GM19351 (cell line): ENCODE data around the gene DIP2C.
"Not testable (repeated sequence)": the region's sequence is repeated elsewhere in the genome, so short reads cannot be mapped to it uniquely, and the experiment has no call there.

Experiments
- ATAC-seq: cut with Tn5 transposase; IDR thresholded peaks from one replicate; pipeline ENCODE4 v1.9.1; 2021; ENCODE audit warnings: mild to moderate bottlenecking, moderate library complexity; ENCODE audit not compliant: unreplicated experiment

The DIP2C gene

GRCh38 chr10:543862-544822 lies 145.3 kb downstream of the DIP2C start:
- ATAC-seq, result no peak

- ATAC-seq, result no peak
These were observed 146.3 kb downstream of the DIP2C start for GRCh38 chr10:543131-543530.

DNA sequence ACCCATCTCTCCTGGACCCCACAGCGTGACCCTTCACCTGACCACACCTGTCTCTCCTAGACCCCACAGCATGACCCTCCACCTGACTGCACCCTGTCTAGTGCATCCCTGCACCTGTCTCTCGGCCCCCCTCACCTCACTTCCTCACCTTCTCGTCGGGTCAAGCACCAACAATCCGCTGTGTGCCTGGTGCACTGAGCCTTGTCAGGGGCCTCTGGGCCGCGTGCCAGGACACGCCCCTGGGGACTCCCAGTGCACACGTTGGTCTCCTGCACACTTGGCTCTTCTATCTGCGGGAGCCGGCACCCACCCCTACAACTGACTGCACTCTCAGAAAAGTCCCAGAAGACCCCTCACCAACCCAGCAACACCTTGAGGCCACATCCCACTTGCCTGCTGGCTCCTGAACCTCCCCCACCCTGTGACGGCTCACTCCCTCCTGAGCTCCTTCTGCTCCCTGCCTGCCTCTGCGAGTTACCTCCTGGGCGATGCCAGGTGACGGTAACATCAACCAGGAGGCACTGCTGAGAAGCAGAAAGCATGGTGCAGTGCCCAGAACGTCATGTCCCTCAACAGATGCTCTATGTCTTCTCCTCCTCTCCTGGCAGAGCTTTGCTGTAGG lies 147.6 kb downstream of the DIP2C start:
- ATAC-seq, result no peak

- no peak for ATAC-seq
These were observed 148.4 kb downstream of the DIP2C start for GRCh38 chr10:541041-541440.

DNA sequence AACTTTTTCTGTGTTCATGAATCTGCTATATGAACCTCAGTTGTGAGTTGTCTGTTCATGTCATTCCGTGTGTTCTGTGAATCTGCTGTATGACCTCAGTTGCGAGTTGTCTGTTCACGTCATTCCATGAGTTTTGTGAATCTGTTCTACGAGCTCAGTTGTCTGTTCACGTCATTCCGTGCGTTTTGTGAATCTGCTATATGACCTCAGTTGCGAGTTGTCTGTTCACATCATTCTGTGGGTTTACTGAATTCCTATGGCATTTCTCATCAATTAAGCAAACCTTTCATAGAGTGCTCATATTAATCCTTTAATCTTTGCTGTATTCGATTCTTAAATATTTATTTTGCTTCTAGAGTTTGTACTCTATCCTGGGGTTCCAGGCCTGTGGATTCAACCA lies 150.6 kb downstream of the DIP2C start:
- ATAC-seq, result no peak

- no peak for ATAC-seq
These were observed 152.5 kb downstream of the DIP2C start for GRCh38 chr10:536935-537334.

GRCh38 chr10:536371-536925 lies 153.0 kb downstream of the DIP2C start:
- ATAC-seq, result no peak

- no peak for ATAC-seq
These were observed 153.5 kb downstream of the DIP2C start for GRCh38 chr10:535952-536351.

DNA sequence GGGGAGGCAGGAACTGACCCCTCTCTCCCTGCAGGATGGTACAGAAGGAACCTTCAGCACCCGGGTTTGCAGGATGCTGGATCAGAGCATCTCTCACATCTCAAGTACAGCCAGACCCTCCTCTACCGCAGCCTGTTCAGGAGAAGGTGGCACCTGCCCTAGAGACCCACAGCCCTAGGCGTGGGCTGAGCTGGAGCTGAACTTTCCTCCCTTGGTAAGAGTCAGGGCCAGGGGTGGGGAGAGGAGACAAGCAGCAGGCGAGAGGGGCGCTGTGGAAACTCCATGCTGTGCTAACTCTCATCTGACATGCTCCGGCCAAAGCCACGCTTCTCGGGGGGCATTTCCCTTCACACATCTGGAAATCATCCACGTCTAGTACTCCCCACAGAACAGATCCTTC lies 154.4 kb downstream of the DIP2C start:
- ATAC-seq, result no peak

DNA sequence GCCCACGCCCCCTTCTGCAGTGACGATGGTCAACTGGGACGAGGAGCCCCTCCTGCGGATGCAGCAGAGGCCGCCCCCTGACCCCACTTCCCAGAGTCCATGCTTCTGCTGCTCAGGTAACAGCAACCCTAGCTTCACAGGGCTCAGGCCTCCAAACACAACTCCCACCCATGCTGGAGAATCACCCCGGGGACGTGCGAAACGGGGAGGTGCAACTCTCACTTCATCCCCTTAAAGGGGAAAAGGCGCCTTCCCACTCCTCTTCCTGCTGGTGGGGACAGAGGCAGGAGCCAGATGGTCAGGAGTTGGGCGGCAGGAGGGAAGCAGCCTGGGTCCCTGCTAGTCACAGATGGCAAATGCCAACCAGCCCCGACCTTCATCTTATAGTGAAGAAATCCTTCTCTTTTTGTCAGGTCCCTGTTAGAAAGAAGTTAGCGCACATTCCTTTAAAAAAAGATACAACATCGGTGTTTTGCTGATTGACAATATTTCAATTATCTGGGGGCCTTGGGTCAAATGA lies 155.4 kb downstream of the DIP2C start:
- no peak for ATAC-seq

DNA sequence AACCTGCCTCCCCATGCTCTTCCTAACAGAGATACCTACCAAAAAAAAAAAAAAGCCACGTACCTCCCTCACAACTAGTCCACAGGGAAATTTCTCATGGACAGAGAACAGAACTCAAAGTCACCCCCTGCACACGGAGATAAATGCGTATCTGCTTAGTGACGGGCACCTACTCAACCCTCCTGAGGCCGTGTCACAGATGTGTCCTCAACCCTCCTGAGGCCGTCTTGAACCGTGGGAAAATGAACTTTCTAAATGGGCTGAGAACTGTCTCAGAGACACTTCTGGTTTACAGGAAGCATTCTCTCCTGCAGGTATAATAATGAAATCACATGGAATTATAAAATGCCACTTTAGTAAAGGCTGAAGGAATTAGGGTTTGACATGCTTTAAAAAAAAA lies 155.9 kb downstream of the DIP2C start:
- no peak for ATAC-seq

- ATAC-seq, result no peak
These were observed 156.3 kb downstream of the DIP2C start for GRCh38 chr10:533186-533585.

GRCh38 chr10:532331-532730 lies 157.1 kb downstream of the DIP2C start:
- not testable (repeated sequence) for ATAC-seq

DNA sequence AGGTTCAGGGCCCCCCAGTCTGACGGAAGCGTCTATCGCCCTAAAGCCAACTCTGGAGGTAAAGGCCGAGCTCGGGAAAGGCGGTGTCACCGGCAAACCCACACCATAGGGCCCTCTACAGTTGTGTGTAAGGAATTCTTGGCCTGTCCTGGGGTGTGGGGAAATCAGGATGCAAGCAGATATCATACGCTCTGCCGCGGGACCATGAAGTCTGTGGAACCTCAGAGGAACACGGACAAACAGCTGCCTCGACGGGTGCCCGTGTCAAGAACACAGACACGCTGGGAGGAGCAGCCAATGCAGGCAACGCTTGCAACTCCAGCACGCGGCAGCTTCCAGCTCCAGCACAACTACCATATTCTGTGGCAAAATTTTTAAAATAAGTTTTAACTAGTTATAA lies 157.9 kb downstream of the DIP2C start:
- ATAC-seq, result no peak

DNA sequence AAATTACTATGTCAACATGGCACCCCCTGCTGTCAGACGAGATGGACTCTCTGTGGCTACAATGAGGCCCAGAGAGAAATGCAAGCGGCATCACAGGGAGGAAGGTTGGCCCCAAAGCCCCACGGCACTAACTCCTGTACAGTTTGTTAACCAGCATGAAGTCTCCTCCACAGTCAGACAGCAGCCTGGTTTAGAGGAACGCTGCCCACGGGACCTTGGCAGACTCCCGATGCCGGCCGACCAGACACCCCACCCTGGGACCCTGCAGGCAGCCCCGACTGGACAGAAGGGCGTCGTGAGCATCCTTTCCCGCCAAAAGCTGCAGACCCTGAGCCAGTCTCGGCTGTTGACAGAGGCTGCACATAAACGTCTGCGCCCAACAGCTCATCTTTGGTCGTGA lies 158.8 kb downstream of the DIP2C start:
- no peak for ATAC-seq

DNA sequence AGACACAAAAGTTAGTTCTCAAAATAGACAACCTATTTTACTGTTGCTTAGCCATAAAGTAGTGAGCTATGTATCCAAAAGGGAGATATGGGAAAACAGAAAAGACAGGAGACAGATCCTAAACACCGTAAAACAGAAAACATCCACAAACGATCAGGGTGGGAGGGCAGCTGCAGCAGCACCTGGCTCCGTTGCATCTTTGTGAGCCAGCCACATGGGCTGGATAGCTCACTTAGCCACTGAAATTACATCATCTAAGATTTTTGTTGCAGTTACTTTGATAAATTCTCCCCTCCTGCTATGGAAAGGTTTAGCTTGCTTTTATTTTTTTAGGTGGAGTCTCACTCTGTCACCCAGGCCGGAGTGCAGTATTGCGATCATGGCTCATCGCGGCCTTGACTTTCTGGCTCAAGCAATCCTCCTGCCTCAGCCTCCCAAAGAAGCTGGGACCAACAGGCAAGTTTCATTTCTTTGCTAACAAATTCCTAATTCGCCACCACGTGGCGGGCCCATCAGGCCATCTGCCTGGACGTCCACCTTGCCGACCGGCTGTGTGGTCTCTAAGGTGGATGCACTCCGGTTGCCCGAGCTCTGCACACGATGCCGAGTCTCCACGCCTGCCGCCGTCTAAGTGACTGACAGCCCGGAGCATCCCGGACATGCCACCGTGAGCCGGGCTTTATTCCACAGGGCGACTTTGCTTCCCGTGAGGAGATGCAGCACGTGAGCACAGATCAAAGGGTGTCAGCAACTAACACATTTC lies 159.8 kb downstream of the DIP2C start:
- no peak for ATAC-seq

DNA sequence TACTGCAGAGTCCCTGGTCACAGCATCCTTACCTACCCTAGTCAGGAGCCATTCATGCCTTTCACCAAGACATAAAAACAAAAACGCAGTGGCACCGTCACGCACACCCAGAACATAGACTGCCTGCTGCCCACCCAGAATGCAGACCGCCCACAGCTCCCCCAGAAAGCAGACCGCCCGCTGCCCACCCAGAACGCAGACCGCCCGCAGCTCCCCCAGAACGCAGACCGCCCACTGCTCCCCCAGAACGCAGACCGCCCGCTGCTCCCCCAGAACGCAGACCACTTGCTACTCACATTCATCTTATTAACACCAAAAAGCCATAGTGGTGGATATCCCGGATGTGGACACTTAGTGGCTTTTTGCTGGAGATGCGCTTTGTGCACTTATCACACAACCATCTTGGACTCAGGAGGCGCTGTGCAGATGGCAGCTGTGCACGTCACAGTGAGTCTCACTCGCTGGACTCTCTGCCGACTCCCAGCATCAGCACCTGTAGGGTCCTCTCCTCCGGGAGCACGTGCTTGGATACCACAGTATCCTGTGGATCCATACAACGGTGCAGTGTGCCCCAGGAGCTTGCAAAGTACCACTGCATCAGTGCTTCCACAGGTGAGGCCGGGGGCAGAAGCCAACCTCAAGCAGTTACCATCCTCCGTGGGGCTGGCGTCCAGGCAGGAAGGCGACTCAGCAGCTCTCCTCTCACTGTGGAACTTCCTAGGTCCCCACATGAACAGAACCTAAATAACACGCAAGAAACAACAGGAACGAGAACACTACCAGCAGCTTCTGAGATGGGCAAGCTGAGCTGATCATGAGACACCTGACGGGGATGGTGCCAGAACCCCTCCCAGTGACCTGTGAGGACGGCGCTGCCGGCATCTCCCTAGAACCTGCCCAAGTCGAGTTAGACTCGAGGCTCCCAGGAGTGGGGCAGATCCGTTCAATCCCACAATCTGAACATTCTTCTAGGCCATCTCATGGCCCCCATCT lies 161.0 kb downstream of the DIP2C start:
- no peak for ATAC-seq

- no peak for ATAC-seq
These were observed 162.1 kb downstream of the DIP2C start for GRCh38 chr10:527416-527815.

- ATAC-seq, result no peak
These were observed 162.7 kb downstream of the DIP2C start for GRCh38 chr10:526651-527312.
